ENCODE results near the gene FRMPD3. TPM values are rescaled to one million over a fixed set of nuclear protein-coding genes. Genes with fewer than 3 reads are reported as not detected.
A peak's percentile ranks its signal among the peaks of the same experiment; 100 is the strongest.

FRMPD3 gene
- total RNA-seq, 1 donor from 2014 or later, result 0.74 TPM

DNA sequence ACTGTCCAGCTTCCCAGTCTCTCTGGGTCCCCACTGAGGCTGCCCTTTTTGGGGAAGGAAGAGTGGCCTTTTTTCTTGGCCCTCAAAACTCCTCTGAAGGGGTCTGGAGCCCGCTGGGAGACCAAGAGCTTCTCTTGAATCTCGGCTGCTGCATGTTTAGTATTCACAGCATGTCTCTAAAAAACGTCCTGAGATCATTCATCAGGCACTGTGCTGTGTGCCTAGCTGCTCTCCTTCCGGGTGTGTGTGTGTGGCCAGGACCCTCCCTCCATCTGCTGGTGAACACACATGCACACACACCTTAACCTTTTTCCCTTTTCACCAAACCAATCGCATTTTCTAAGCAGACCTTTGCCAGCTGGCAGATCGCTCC is 841 bp upstream of the FRMPD3 start:
- H3K9me3 ChIP-seq, result no peaks in the 10 kb centered on the region
- intact Hi-C loops (cut with DNase I), result no loop called here
- H3K4me1 ChIP-seq, result no peaks in the 10 kb centered on the region
- peak overlapping the region; percentile 36 to 42 for H3K4me3 ChIP-seq
- no peak for DNase-seq (ENCODE audit: extremely low spot score in 2 of 2)
- H3K27me3 ChIP-seq, result no peaks in the 10 kb centered on the region
- no peaks in the 10 kb centered on the region for H3K36me3 ChIP-seq
- TF ChIP-seq POLR2AphosphoS5 (IDR thresholded peaks at IDR 0.05; ENCODE audit: insufficient read depth in 1 of 2, low read depth in 1 of 2) (no peak), POLR2A (IDR thresholded peaks at IDR 0.05) (no peak)
- TF ChIP-seq, protein P1, sequence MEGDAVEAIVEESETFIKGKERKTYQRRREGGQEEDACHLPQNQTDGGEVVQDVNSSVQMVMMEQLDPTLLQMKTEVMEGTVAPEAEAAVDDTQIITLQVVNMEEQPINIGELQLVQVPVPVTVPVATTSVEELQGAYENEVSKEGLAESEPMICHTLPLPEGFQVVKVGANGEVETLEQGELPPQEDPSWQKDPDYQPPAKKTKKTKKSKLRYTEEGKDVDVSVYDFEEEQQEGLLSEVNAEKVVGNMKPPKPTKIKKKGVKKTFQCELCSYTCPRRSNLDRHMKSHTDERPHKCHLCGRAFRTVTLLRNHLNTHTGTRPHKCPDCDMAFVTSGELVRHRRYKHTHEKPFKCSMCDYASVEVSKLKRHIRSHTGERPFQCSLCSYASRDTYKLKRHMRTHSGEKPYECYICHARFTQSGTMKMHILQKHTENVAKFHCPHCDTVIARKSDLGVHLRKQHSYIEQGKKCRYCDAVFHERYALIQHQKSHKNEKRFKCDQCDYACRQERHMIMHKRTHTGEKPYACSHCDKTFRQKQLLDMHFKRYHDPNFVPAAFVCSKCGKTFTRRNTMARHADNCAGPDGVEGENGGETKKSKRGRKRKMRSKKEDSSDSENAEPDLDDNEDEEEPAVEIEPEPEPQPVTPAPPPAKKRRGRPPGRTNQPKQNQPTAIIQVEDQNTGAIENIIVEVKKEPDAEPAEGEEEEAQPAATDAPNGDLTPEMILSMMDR (IDR thresholded peaks at IDR 0.05), result no peak
- H3K27ac ChIP-seq, result no peak overlapping the region

DNA sequence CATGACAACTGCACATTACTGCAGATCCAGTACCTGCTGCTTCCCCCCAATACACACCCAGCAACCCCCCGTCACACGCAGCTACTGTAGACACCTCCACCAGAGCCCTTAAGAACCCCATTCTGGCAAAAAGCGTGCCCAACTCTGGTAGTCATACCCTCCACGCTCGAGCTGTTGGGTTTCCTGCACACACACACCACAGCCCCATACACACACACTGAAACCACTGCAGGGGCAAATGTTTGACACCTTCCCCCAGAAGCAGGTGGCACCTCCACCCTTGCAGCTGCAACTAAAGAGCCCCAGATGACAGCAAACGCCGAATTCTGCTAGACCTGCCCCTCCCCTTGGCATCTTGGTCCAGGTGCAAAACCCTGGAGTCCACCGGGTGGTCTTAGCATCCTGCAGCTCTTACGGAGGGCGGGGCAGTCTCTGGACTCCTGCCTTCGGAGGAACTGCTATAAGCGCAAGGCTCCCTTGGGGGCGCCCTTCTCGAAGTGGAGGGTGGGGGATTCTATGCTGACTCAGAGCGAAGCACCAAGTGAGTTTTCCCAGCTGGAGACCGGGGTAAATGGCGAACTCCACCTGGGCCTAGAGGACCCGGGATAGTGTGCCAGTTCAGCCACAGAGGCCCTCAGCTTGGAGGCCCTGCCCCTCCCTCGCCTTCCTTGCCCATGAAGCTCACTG is 1.5 kb downstream of the FRMPD3 start:
- TF ChIP-seq, protein P1 (IDR thresholded peaks at IDR 0.05), result no peak
- TF ChIP-seq POLR2AphosphoS5 (IDR thresholded peaks at IDR 0.05; ENCODE audit: insufficient read depth in 1 of 2, low read depth in 1 of 2) (no peak), POLR2A (IDR thresholded peaks at IDR 0.05) (no peak)
- Histone ChIP-seq H3K27ac (no peak overlapping the region), H3K27me3 (no peaks in the 10 kb centered on the region), H3K36me3 (no peaks in the 10 kb centered on the region), H3K4me3 (no peak overlapping the region), H3K4me1 (no peaks in the 10 kb centered on the region), H3K9me3 (no peaks in the 10 kb centered on the region)
- intact Hi-C loops (cut with DNase I), result no loop called here
- no peak for DNase-seq (ENCODE audit: extremely low spot score in 2 of 2)

DNA sequence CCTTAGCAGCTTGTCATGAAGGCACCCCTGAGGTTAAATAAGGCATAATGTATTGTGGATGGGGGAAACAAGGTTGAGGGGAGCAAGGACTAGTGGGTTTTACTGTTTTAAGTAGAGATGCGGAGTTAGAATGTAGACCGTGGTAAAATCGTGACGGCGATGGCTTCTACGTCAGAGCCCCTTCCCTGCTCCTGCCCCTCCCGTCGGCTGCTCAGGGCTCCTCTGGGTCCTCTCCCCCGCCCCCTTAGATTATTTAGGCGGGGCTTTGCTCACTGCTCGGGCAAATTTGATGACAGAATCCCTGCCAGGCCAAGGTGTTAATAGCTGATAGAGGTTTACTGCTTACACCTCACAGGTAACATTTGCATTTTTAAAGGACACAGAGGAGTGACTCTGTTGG is 2.3 kb downstream of the FRMPD3 start:
- Histone ChIP-seq H3K4me1 (no peaks in the 10 kb centered on the region), H3K36me3 (no peaks in the 10 kb centered on the region), H3K9me3 (no peaks in the 10 kb centered on the region), H3K27me3 (no peaks in the 10 kb centered on the region), H3K27ac (no peak overlapping the region), H3K4me3 (no peak overlapping the region)
- intact Hi-C loops (cut with DNase I), result no loop called here
- no peak for DNase-seq (ENCODE audit: extremely low spot score in 2 of 2)
- TF ChIP-seq POLR2A (IDR thresholded peaks at IDR 0.05) (no peak), POLR2AphosphoS5 (IDR thresholded peaks at IDR 0.05; ENCODE audit: insufficient read depth in 1 of 2, low read depth in 1 of 2) (no peak)
- TF ChIP-seq, protein P1 (IDR thresholded peaks at IDR 0.05), result no peak

DNA sequence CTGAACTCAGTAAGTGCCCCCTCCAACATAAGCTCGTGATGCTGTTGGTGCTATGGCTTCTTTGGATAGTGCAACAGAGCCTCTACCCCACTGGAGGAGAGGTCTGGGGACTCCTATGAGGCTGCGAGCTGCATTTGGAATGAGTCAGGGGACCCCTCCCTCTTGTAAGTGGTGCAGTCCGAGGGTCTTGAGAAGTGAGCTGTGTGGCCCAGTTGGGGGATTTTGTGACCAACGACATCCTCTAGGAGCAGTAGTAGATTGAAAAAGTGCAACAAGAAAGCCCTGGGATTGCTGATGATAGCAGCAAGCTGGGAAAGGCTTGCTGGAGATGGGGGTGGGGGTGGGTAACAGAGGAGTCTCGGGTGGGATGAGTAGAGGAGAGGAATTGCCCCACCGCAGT is 3.1 kb downstream of the FRMPD3 start:
- no peak overlapping the region for H3K4me3 ChIP-seq
- H3K4me1 ChIP-seq, result no peaks in the 10 kb centered on the region
- no peaks in the 10 kb centered on the region for H3K9me3 ChIP-seq
- no peak for DNase-seq (ENCODE audit: extremely low spot score in 2 of 2)
- TF ChIP-seq POLR2AphosphoS5 (IDR thresholded peaks at IDR 0.05; ENCODE audit: insufficient read depth in 1 of 2, low read depth in 1 of 2) (no peak), POLR2A (IDR thresholded peaks at IDR 0.05) (no peak)
- TF ChIP-seq, protein P1 (IDR thresholded peaks at IDR 0.05), result no peak
- intact Hi-C loops (cut with DNase I), result no loop called here
- H3K27me3 ChIP-seq, result no peaks in the 10 kb centered on the region
- no peak overlapping the region for H3K27ac ChIP-seq
- H3K36me3 ChIP-seq, result no peaks in the 10 kb centered on the region

DNA sequence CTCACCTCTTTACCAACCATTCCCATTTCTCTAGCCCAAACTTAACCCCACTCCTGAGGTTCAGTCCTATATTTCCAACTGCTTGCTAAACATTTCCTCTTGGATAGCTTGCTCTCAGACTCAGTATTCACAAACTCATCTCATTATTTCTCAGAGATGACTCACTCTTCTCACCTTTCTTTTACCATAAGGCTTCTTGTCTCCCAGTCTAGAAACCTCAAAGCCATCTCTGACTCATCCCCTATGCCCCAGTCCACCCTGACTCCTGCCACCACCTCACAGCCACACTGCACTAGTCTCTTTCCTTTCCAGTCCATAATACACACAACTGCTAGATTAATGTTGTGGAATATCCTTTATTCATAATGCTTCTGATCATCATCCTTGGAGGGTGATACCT is 4.8 kb downstream of the FRMPD3 start:
- Histone ChIP-seq H3K27me3 (peaks cover 3% of the 10 kb centered on the region), H3K4me3 (no peak overlapping the region), H3K4me1 (no peaks in the 10 kb centered on the region), H3K9me3 (no peaks in the 10 kb centered on the region), H3K36me3 (no peaks in the 10 kb centered on the region), H3K27ac (no peak overlapping the region)
- no peak for TF ChIP-seq POLR2AphosphoS5 (IDR thresholded peaks at IDR 0.05; ENCODE audit: insufficient read depth in 1 of 2, low read depth in 1 of 2)
- TF ChIP-seq POLR2A (IDR thresholded peaks at IDR 0.05), result no peak
- TF ChIP-seq, protein P1 (IDR thresholded peaks at IDR 0.05), result no peak
- intact Hi-C loops (cut with DNase I), result no loop called here
- no peak for DNase-seq (ENCODE audit: extremely low spot score in 2 of 2)

Data from vagina (tissue), 2 donors.